NCI-H526 (cell line): ENCODE results near the gene PGLYRP4.

Experiments
- DNase-seq, 2 experiments: peaks; one replicate each; lab custom pipeline; 2025; lab: John Stamatoyannopoulos, UW

PGLYRP4 gene

GRCh38 chr1:153288634-153289275 is 59.9 kb downstream of the PGLYRP4 start:
- DNase-seq = peak in 1 of 2 experiments; percentile 42
